GM13977 (cell line): ENCODE results near the gene IFFO2.

Experiments
- DNase-seq: peaks from one replicate; pipeline ENCODE4 v3.0.0; 2012; ENCODE audit warnings: low spot score
- in situ Hi-C: fragments of 300-500 bp; cut with MboI; formaldehyde crosslinking; loops from one replicate; pipeline ENCODE4 v1.12.0; 2022; ENCODE audit warnings: low sequenced_read_pairs, low pct_unique_long_range_greater_than_20kb, mixed read lengths, inconsistent platforms; ENCODE audit not compliant: unreplicated experiment
- TF ChIP-seq, protein P1 (sequence below): IDR thresholded peaks from 2 replicates; pipeline ENCODE4 v1.5.1; 2012; ENCODE audit warnings: mild to moderate bottlenecking, control low read depth; ENCODE audit not compliant: insufficient read depth; ENCODE audit errors: extremely low read depth, missing control alignments

IFFO2 gene

DNA sequence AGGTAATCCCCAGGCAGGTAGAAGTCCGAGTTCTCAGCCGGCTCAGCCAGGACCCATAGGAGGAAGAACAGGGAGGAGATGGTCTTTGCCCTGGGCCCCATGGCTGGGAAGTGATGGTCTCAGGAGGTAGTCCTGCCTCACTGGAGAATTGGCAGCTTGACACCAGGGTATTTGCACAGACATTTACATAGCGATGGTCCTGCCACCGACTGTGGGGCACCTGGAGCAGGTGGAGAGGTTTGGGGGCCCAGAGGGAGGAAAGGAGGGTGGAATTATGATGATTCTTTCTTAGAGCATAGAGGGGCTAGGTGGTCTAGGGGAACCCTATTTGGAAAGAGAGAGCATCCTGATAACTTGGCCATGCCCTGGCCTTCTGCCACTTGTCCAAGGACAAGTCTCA lies 96.9 kb downstream of the IFFO2 start, which contains the start of gene TAS1R2:
Gene TAS1R2, minus strand, starts transcription at position 101 of the 400 bp plus-strand sequence. Its CDS starts 0 bp downstream, at position 101.
- in situ Hi-C loops: no loop called here
- TF ChIP-seq, protein P1, sequence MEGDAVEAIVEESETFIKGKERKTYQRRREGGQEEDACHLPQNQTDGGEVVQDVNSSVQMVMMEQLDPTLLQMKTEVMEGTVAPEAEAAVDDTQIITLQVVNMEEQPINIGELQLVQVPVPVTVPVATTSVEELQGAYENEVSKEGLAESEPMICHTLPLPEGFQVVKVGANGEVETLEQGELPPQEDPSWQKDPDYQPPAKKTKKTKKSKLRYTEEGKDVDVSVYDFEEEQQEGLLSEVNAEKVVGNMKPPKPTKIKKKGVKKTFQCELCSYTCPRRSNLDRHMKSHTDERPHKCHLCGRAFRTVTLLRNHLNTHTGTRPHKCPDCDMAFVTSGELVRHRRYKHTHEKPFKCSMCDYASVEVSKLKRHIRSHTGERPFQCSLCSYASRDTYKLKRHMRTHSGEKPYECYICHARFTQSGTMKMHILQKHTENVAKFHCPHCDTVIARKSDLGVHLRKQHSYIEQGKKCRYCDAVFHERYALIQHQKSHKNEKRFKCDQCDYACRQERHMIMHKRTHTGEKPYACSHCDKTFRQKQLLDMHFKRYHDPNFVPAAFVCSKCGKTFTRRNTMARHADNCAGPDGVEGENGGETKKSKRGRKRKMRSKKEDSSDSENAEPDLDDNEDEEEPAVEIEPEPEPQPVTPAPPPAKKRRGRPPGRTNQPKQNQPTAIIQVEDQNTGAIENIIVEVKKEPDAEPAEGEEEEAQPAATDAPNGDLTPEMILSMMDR: no peak
- no peak for DNase-seq

DNA sequence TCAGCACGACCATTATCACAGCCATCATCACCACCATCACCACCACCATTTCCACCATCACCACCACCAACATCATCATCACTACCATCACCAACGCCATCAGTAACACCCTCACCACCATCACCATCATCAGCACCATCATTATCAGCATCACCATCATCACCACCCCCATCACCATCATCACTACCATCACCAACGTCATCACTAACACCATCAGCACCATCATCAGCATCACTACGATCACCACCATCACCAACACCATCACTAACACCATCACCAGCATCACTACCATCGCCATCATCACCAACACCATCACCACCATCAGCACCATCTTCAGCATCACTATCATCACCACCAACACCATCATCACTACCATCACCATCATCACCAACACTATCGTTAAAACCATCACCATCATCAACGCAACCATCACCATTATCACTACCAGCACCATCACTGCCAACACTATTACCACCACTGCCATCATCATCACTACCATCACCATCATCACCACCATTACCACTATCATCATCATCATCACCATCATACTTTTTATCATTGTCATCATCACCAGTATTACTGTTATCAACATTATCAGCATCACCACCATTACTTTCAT lies 98.3 kb downstream of the IFFO2 start:
- TF ChIP-seq, protein P1: no peak
- in situ Hi-C loops: no loop called here

DNA sequence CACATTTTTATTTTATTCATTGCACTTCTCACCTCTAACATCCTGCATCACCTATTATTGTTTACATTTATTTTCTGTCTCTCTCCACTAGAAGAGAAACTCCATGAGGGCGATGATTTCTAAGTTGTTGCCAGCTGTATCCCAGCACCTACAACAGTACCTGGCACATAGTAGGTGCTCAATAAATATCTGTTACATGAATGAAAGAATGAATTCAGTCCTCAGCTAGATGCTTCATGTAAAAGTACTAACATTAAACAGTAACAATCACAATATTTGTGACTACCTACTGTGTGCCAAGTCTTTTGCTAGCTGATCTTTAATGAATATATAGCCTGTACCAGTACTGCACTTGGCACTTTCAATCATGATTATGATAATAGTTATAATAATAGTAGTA lies 100.0 kb downstream of the IFFO2 start:
- DNase-seq: no peak
- in situ Hi-C loops: no loop called here
- TF ChIP-seq, protein P1: no peak

More for the DNA sequence above, 98.3 kb downstream of the IFFO2 start:
- no peak for DNase-seq

DNA sequence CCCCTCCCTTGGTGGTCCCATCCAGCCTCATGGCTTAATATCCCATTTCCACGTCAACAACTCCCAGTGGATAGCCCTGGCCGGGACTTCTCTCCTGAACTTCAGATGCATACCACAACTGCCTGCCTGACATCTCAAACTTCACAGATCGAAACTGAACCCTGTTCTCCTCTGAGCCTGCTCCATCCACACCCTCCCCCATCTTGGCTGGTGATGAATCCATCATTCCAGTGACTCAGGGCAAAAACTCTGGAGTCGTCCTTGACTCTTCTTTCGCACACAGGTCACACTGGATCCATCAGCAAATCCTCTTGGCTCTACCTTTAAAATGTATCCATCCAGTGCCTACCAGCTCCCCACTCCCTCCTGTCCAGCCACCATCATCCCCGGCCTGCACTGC lies 100.9 kb downstream of the IFFO2 start:
- DNase-seq: no peak
- in situ Hi-C loops: no loop called here
- TF ChIP-seq, protein P1: no peak

DNA sequence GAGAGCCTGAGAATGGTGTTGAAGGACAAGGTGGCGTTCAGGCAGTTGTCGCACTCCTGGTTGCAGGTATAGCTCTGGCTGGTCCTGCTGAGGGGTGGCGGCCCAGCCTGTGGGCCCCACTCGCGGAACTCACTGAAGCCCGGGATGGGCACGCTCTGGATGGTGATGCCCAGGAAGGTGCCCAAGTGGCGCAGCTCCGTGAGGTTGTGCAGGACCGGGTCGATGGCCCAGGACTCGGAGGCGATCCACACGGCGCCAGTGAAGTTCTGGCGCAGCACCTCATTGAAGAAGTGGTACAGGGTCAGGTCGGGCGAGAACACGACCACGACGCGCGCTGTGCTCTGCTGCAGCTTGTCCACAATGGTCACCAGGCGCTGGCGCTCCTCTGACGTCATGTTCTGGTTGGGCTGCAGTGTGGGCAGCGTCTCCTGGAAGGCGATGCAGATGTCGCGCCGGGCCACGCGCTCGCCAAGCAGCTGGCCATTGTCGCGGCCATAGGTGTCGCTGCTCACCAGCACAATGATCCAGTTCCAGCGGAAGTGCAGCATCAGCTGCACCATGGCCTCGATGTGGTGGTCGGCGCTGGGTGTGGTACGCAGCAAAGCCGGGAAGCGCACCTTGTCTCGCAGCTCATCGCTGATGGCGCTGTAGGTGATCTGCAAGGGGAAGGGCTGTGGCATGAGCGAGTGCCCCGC lies 102.0 kb downstream of the IFFO2 start:
- TF ChIP-seq, protein P1: no peak
- DNase-seq: no peak
- in situ Hi-C loops: no loop called here
